ENCODE results near the gene LRRC49.
A peak's percentile ranks its signal among the peaks of the same experiment; 100 is the strongest.

LRRC49 gene, protein sequence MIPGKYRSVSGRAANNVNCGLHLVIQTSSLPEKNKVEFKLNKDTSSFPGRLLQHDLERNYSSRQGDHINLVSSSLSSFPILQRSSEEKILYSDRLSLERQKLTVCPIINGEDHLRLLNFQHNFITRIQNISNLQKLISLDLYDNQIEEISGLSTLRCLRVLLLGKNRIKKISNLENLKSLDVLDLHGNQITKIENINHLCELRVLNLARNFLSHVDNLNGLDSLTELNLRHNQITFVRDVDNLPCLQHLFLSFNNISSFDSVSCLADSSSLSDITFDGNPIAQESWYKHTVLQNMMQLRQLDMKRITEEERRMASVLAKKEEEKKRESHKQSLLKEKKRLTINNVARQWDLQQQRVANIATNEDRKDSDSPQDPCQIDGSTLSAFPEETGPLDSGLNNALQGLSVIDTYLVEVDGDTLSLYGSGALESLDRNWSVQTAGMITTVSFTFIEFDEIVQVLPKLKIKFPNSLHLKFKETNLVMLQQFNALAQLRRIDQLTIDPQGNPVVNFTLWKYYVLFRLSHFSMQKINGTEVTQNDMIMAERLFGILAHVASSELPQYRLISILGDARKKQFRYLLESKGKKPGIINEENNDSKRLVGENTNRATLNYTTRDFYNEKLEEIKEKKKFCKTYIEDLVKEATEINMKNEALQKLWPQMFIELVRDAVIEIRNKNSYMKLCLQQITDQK

DNA sequence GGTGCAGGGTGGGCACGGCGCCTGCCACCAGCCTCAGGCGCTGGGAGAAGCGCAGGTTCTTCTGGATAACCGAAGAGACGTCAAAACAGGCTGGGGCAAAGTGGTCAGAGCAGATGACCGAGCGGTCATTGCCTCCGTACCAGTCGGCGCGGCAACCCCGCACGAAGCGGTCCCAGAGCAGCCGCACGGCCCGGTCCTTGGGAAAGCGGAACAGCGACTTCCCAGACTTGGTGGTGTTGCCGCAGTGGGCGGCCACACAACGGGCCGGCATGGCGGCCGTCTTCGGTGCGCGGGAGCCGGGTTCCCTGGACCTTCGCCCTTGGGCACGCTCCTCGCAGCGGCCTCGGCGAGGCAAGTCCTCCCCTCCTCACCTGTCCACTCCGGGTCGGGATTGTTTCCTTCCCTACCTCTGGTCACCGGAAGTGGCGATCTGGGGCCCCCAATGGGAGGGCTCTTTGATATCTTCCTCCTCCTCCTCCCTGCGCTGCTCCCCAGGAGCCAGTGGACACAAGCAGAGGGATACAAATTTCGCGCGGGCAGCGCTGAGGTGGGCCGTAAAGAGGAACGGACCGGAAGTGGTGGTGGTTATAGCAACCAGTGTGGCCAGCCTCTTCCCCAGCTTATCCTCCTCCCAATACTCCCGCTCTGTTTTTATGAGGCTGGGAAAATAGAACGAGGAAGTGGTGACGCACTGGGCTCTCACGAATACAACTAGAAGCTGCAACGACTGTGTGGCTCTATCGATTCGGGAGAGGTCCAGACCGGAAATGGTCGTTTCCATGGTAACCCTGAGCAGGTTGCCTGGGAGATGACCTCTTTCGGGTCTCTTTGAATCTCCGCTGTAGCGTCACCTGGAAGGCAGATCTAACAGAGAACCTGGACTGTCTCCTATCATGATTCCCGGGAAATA is at the start of gene LRRC49, which contains the start of gene THAP10:
Gene LRRC49, plus strand, starts transcription at position 825 of the 910 bp plus-strand sequence. Its CDS starts 69 bp downstream, at position 894.
Gene THAP10, minus strand, starts transcription at position 432 of the 910 bp plus-strand sequence. Its CDS starts 161 bp downstream, at position 271.
- peak; percentile 93 to 98 for DNase-seq (ENCODE audit: low read depth in 2 of 2)
- TF ChIP-seq, protein P1, sequence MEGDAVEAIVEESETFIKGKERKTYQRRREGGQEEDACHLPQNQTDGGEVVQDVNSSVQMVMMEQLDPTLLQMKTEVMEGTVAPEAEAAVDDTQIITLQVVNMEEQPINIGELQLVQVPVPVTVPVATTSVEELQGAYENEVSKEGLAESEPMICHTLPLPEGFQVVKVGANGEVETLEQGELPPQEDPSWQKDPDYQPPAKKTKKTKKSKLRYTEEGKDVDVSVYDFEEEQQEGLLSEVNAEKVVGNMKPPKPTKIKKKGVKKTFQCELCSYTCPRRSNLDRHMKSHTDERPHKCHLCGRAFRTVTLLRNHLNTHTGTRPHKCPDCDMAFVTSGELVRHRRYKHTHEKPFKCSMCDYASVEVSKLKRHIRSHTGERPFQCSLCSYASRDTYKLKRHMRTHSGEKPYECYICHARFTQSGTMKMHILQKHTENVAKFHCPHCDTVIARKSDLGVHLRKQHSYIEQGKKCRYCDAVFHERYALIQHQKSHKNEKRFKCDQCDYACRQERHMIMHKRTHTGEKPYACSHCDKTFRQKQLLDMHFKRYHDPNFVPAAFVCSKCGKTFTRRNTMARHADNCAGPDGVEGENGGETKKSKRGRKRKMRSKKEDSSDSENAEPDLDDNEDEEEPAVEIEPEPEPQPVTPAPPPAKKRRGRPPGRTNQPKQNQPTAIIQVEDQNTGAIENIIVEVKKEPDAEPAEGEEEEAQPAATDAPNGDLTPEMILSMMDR (IDR thresholded peaks at IDR 0.05; ENCODE audit: low read depth, low read length) = no peak
- H3K4me3 ChIP-seq (replicated peaks in 1 of 2; ENCODE audit: low read depth in 2 of 2, low read length in 2 of 2) = peak within 1 kb of the TSS; percentile 81 to 83

DNA sequence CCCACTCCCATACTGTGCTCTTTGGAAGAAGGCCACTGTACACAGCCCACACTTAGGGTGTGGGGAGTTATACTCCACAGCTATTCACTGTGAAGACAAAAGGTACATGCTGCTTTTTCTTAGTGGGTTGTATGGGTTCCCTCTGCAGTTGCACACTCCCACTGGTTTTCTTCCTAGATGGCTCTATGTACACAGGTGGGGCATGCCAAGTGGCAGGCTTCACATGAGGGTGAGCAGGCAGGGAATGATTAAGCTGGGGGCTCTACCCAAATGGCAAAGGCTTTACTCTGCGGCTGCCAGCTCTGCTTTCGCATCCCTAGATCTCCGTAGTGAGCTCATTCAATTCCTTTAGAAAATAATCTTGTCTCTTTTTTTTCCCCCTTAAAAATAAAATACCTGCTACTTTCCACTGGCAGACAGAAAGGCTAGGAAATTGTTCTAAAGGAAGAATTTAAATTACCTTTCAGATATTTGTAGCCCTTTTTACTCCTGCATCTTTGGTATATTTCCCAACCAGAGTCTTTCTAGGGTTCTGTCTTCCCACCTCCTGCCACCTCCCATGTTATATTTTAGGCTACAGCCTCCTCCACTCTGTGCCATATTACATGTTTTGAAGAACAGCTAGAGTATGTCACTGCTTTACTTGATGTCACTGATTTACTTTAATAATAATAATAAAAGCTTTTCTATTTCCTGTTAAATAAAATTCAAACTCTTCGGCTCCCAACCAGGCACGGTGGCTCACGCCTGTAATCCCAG is 46.8 kb upstream of the LRRC49 start:
- TF ChIP-seq, protein P1 (IDR thresholded peaks at IDR 0.05; ENCODE audit: low read depth, low read length) = no peak
- H3K4me3 ChIP-seq (replicated peaks in 1 of 2; ENCODE audit: low read depth in 2 of 2, low read length in 2 of 2) = no peak overlapping the region
- DNase-seq (ENCODE audit: low read depth in 2 of 2) = no peak

DNA sequence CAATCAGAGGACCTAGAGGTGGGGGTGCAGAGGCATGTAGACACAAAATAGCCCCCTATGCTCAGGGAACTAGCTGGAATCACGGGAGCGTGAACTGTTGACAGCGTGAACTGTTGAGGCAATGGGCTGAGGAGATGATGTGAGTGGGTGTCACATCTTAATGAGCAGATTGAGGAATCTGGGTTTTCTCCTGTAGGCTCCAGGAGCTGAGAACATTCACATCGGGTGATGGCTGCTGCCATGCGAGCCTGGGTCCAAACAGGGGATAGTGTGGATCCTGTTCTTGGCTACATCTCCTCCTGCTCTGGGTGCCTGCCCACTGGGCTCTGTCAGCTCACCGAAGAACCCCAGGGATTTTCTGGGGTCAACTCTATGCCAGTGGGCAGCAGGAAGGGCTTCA is 40.7 kb upstream of the LRRC49 start:
- TF ChIP-seq, protein P1 (IDR thresholded peaks at IDR 0.05; ENCODE audit: low read depth, low read length) = no peak
- peak overlapping the region in 1 of 2 donors; percentile 72 for H3K4me3 ChIP-seq (replicated peaks in 1 of 2; ENCODE audit: low read depth in 2 of 2, low read length in 2 of 2)
- DNase-seq (ENCODE audit: low read depth in 2 of 2) = no peak

DNA sequence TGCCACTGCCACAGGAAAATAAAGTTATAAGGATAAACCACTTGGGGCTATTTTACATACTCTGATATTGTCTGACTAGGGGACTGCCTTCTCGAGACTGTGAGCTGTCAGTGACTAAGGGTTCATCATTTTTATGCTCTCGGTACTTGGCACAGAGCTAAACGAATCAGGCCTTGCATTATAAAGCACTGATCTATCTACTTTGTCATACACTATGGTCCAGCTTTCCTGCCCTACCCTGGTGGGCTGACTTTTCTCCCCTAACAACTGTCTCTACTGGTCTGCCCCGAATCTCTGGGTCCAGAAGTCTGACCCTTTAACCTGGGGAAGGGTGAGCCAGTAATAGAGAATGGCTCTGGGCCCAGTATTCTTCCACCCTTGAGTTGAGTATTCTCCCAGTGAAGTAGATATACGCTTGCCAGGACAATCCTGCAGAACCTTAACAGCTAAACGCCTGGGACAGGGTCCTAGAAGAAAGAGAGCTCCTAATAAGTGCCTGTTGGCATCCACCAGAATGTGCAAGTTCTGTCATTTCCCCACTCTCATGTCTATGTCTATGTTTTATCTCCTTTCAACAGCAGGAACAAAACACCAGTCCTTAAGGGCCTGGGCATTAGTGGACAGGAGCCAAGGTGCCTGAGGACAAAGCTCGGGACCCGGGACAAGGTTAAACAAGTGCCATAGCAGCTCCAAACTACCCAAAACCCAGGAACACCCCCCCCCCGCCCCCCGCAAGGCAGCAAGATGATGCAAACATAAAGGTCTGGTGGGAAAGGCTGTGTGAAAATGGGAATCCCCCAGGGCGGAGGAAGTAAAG is 39.9 kb upstream of the LRRC49 start:
- peak; percentile 31 to 79 for DNase-seq (ENCODE audit: low read depth in 2 of 2)
- H3K4me3 ChIP-seq (replicated peaks in 1 of 2; ENCODE audit: low read depth in 2 of 2, low read length in 2 of 2) = peak overlapping the region; percentile 72 to 78

DNA sequence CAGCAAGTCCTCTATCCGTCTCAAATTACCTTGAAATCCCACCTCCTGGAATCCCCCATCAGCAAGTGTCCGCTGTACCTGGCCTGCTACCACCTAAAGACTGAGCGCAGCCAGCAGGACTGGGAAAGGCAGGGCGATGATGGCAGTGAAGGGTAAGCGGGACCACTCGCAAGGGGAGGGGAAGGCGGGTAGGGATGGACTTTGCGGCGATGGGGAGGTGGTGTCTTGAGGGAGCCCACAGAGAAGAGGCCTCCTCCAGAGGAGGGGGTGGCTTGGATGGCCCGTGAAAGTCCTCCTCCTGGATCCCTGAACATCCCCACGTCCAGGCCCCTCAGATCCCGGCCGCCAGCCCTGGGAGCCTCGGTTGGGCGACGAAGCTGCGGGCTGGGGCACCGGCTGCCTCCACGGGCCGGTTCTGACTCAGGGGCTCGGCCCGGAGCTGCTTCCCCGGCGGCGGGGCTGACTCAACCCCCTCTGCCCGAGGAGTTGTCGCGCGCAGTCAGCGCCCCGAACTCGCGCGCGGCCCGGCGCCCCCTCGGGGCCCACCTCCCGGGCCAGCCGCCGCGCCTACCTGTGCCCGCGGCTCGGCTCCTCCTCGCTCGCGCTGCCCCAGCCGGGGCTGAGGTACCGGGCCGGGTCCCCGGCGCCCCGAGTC is 39.2 kb upstream of the LRRC49 start:
- TF ChIP-seq, protein P1 (IDR thresholded peaks at IDR 0.05; ENCODE audit: low read depth, low read length) = no peak
- peak; percentile 45 to 62 for DNase-seq (ENCODE audit: low read depth in 2 of 2)

More for the DNA sequence above, 39.9 kb upstream of the LRRC49 start:
- TF ChIP-seq, protein P1 (IDR thresholded peaks at IDR 0.05; ENCODE audit: low read depth, low read length) = no peak

More for the DNA sequence above, 39.2 kb upstream of the LRRC49 start:
- peak overlapping the region; percentile 72 to 78 for H3K4me3 ChIP-seq (replicated peaks in 1 of 2; ENCODE audit: low read depth in 2 of 2, low read length in 2 of 2)

All from cardiac fibroblast (primary cell).